Ovary (tissue), 9 donors: ENCODE measurements around the gene SSU72. TPM values are rescaled to one million over a fixed set of nuclear protein-coding genes. Genes with fewer than 3 reads are reported as not detected.
"Not testable (repeated sequence)": the region's sequence is repeated elsewhere in the genome, so short reads cannot be mapped to it uniquely, and the experiment has no call there.

ENCODE experiments used
- DNase-seq, 5 donors: peaks; one replicate each; pipeline ENCODE4 v3.0.0-alpha.2; 2019 to 2020
- H3K27ac ChIP-seq, 2 donors: fragments of 200-600 bp; one replicate each; pipeline versions ENCODE4 v1.5.1 to v1.8.0; 2019 to 2022
- H3K27me3 ChIP-seq: fragments of 200-600 bp; one replicate; pipeline ENCODE4 v1.8.0; 2022
- H3K36me3 ChIP-seq: fragments of 200-600 bp; sonication (generic); one replicate; pipeline ENCODE4 v1.5.1; 2019
- H3K4me1 ChIP-seq: one replicate; pipeline ENCODE4 v1.8.1; 2013; ENCODE audit warnings: mild to moderate bottlenecking, moderate library complexity; ENCODE audit not compliant: insufficient read depth
- H3K4me3 ChIP-seq: fragments of 200-600 bp; sonication (generic); one replicate; pipeline ENCODE4 v1.5.1; 2017
- H3K9me3 ChIP-seq, 2 donors: fragments of 200-600 bp in 1 of 2; sonication (generic) in 1 of 2; one replicate each; pipeline versions ENCODE4 v1.5.1 to v1.8.1; 2013 to 2019; ENCODE audit warnings: mild to moderate bottlenecking in 1 of 2, moderate library complexity in 1 of 2
- CTCF ChIP-seq, 3 donors: fragments of 450-650 bp in 2 of 3; fragments of 200-600 bp in 1 of 3; IDR thresholded peaks; one replicate each; pipeline versions ENCODE4 v1.5.1 to v1.8.0; 2016 to 2022; ENCODE audit warnings: antibody characterized with exemption in 3 of 3, mild to moderate bottlenecking in 1 of 3
- WGBS, 3 donors: extraction: QIAGEN DNeasy Blood & Tissue Kit in 1 of 3; methylation state at CpG; one replicate each; pipeline versions ENCODE4 v1.1.5 to v1.1.7; 2013 to 2017; 5-methylcytosine and 5-hydroxymethylcytosine counted together
- intact Hi-C, 4 donors: fragments of 100-400 bp; cut with DNase I; formaldehyde crosslinking; loops; one replicate each; pipeline versions ENCODE4 v1.11.0 to v1.15.1; 2022 to 2023
- polyA plus RNA-seq, 2 donors: library from polyadenylated mRNA; stranded (reverse); fragments of 200-250 nt in 1 of 2; fragments of 350-450 nt in 1 of 2; fragmentation: Illumina TruSeq in 1 of 2; extraction: RNeasy Lipid Tissue Mini Kit (QIAGEN cat#74804) in 1 of 2; gene quantifications; one replicate each; pipeline ENCODE4 v1.2.3, GENCODE V29; 2013 to 2014
- total RNA-seq, 7 donors: library from RNA; depleted of rRNA in 2 of 7; stranded (reverse); fragments of >200 nt in 2 of 7; fragmentation: NEBNext Ultra II Directional in 3 of 7; extraction: Animal tissue kit (Norgen Biotek cat#: 25700) in 3 of 7; gene quantifications; one replicate each; pipeline versions ENCODE4 v1.1.0 to v1.2.4, GENCODE V29; 2016 to 2023
- donor health status: DM: no; HTN: no; CAD: no; lungs with moderate emphysema.
- donor health status: DM: no; HTN: no; CAD: no.
- donor health status: Bipolar disorder and iron deficiency.
- donor health status: DM: yes; HTN: yes; CAD: no.
- donor health status: DM: no; HTN: no; CAD: no.
- donor health status: DM: yes; HTN: yes; CAD: no.

SSU72 gene
- total and polyA plus RNA-seq, 9 donors: 72.3 to 119 (median 110) TPM

DNA sequence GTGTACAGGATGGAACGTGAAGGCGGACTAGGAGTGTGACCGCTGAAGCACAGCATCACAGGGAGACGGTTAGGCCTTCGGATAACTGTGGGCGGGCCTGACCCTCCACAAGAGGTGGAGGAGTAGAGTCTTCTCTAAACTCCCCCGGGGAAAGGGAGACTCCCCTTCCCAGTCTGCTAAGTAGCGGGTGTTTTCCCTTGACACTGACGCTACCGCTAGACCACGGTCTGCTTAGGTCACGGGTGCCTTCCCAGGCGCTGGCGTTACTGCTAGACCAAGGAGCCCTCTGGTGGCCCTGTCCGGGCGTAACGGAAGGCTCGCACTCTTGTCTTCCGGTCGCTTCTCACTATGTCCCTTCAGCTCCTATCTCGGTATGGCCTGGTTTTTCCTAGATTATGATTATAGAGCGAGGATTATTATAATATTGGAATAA lies 69.3 kb downstream of the SSU72 start:
- peak; percentile 30 to 58 (median 44) for TF ChIP-seq CTCF (IDR thresholded peaks at IDR 0.05)
- not testable (repeated sequence) for H3K9me3 ChIP-seq, H3K4me1 ChIP-seq, H3K36me3 ChIP-seq, H3K4me3 ChIP-seq, H3K27me3 ChIP-seq
- intact Hi-C loops: loop anchor here in 2 of 4 donors (10.0 kb wide), 2 partner anchors 131 to 191 kb away; partner anchors contain the start of gene AURKAIP1 (in 1 of the 2)
- H3K27ac ChIP-seq: peak overlapping the region in 1 of 2 donors; percentile 63
- 2 to 3% (median 2%) methylated on average over 16 to 17 of the region's 22 CpGs for WGBS, 3 donors
- DNase-seq: peak; percentile 48 to 65 (median 56)

- peak; percentile 64 to 82 (median 74) for DNase-seq
- TF ChIP-seq CTCF (IDR thresholded peaks at IDR 0.05): peak; percentile 14 to 71 (median 68)
- intact Hi-C loops: loop anchor here in 2 of 4 donors (10.0 kb wide), 2 partner anchors 130 to 190 kb away; partner anchors contain the start of gene AURKAIP1 (in 1 of the 2)
- H3K27ac ChIP-seq: peak overlapping the region in 1 of 2 donors; percentile 63
- not testable (repeated sequence) for H3K9me3 ChIP-seq, H3K4me1 ChIP-seq, H3K27me3 ChIP-seq, H3K36me3 ChIP-seq, H3K4me3 ChIP-seq
- WGBS, 3 donors: 27 to 32% (median 32%) methylated on average over 16 of the region's 16 CpGs
Observed at GRCh38 chr1:1504777-1505365, 69.8 kb downstream of the SSU72 start.

DNA sequence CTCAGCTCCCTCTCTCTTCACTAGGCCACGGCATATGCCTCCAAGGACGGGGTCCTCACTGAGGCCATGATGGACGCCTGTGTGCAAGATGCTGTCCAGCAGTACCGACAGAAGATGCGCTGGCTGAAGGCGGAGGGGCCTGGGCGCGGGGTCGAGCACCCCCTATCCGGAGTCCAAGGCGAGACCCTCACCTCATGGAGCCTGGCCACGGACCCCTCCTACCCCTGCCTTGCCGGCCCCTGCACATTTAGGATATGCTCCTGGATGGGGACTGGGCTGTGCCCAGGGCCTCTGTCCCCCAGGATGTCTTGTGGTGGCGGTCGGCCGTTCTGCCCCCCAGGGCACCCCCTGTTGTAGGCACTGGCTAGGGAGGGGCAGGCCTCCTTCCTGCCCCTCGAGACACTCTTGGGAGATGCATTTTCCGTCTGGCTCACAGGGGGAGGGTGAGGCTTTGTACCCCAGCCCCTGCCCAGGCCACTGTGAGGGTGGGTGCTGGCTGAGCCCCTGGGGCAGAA lies 79.1 kb downstream of the SSU72 start:
- intact Hi-C loops, H3K36me3 ChIP-seq, DNase-seq, H3K4me1 ChIP-seq, H3K27me3 ChIP-seq, H3K27ac ChIP-seq, H3K9me3 ChIP-seq, H3K4me3 ChIP-seq: not testable (repeated sequence)
- WGBS, 3 donors: 85 to 86% (median 85%) methylated on average over 18 of the region's 18 CpGs

GRCh38 chr1:1494311-1494710 lies 80.4 kb downstream of the SSU72 start:
- DNase-seq, H3K9me3 ChIP-seq, H3K27ac ChIP-seq, H3K27me3 ChIP-seq, H3K4me3 ChIP-seq, H3K36me3 ChIP-seq, H3K4me1 ChIP-seq, intact Hi-C loops: not testable (repeated sequence)
- WGBS, 3 donors: 94 to 97% (median 95%) methylated on average over 18 to 22 of the region's 22 CpGs

Other genes with a start within 250 kb of the SSU72 start
- under 1 TPM in 6 of 7 donors, not detected in 1; 0.07 to 0.40 (median 0.23) TPM for gene TAS1R3, start 243.6 kb downstream of the SSU72 start, total RNA-seq
- gene TAS1R3, start 243.6 kb downstream of the SSU72 start, polyA plus RNA-seq: under 1 TPM in 1 of 2 donors, not detected in 1; 0.24 TPM
- 10 to 100 TPM; 38.0 to 85.2 (median 64.9) TPM for gene DVL1, start 225.4 kb downstream of the SSU72 start, total RNA-seq
- 10 to 100 TPM in 1 of 2 donors, 1 to 10 TPM in 1; 2.1 to 51.2 TPM for gene DVL1, start 225.4 kb downstream of the SSU72 start, polyA plus RNA-seq
- 100 to 1,000 TPM in 5 of 7 donors, 10 to 100 TPM in 2; 63.8 to 206 (median 131) TPM for gene MXRA8, start 216.3 kb downstream of the SSU72 start, total RNA-seq
- 100 to 1,000 TPM in 1 of 2 donors, 10 to 100 TPM in 1; 40.3 to 193 TPM for gene MXRA8, start 216.3 kb downstream of the SSU72 start, polyA plus RNA-seq
- gene AURKAIP1, start 199.7 kb downstream of the SSU72 start, total RNA-seq: 10 to 100 TPM; 63.7 to 94.0 (median 73.2) TPM
- gene AURKAIP1, start 199.7 kb downstream of the SSU72 start, polyA plus RNA-seq: 10 to 100 TPM in 1 of 2 donors, 1 to 10 TPM in 1; 6.0 to 81.3 TPM
- gene CCNL2, start 175.5 kb downstream of the SSU72 start, total RNA-seq: 100 to 1,000 TPM; 159 to 245 (median 196) TPM
- gene CCNL2, start 175.5 kb downstream of the SSU72 start, polyA plus RNA-seq: 100 to 1,000 TPM in 1 of 2 donors, 10 to 100 TPM in 1; 71.1 to 217 TPM
- gene MRPL20, start 167.6 kb downstream of the SSU72 start, total RNA-seq: 100 to 1,000 TPM in 1 of 7 donors, 10 to 100 TPM in 6; 79.9 to 130 (median 93.1) TPM
- gene MRPL20, start 167.6 kb downstream of the SSU72 start, polyA plus RNA-seq: 100 to 1,000 TPM; 113 to 120 TPM
- gene ANKRD65, start 153.6 kb downstream of the SSU72 start, total RNA-seq: 10 to 100 TPM in 5 of 7 donors, 1 to 10 TPM in 2; 4.5 to 48.8 (median 16.4) TPM
- gene ANKRD65, start 153.6 kb downstream of the SSU72 start, polyA plus RNA-seq: 10 to 100 TPM in 1 of 2 donors, 1 to 10 TPM in 1; 5.0 to 13.3 TPM
- gene VWA1, start 139.2 kb downstream of the SSU72 start, total RNA-seq: 10 to 100 TPM; 11.1 to 73.5 (median 44.9) TPM
- gene VWA1, start 139.2 kb downstream of the SSU72 start, polyA plus RNA-seq: 10 to 100 TPM in 1 of 2 donors, under 1 TPM in 1; 0.20 to 14.2 TPM
- 1 to 10 TPM in 6 of 7 donors, under 1 TPM in 1; 0.53 to 5.3 (median 3.6) TPM for gene ATAD3C, start 125.2 kb downstream of the SSU72 start, total RNA-seq
- gene ATAD3C, start 125.2 kb downstream of the SSU72 start, polyA plus RNA-seq: 1 to 10 TPM in 1 of 2 donors, under 1 TPM in 1; 0.83 to 4.3 TPM
- gene ATAD3B, start 103.1 kb downstream of the SSU72 start, total RNA-seq: 10 to 100 TPM; 13.1 to 26.5 (median 19.6) TPM
- gene ATAD3B, start 103.1 kb downstream of the SSU72 start, polyA plus RNA-seq: 10 to 100 TPM in 1 of 2 donors, 1 to 10 TPM in 1; 1.0 to 15.0 TPM
- 10 to 100 TPM in 6 of 7 donors, 1 to 10 TPM in 1; 7.6 to 23.9 (median 17.8) TPM for gene ATAD3A, start 62.7 kb downstream of the SSU72 start, total RNA-seq
- gene ATAD3A, start 62.7 kb downstream of the SSU72 start, polyA plus RNA-seq: 10 to 100 TPM in 1 of 2 donors, 1 to 10 TPM in 1; 2.8 to 11.0 TPM
- 10 to 100 TPM in 3 of 7 donors, 1 to 10 TPM in 4; 6.2 to 20.8 (median 9.9) TPM for gene TMEM240, start 34.2 kb downstream of the SSU72 start, total RNA-seq
- 10 to 100 TPM in 1 of 2 donors, not detected in 1; 30.3 TPM for gene TMEM240, start 34.2 kb downstream of the SSU72 start, polyA plus RNA-seq
- 1 to 10 TPM in 5 of 7 donors, under 1 TPM in 2; 0.33 to 3.2 (median 2.0) TPM for gene FNDC10, start 25.3 kb upstream of the SSU72 start, total RNA-seq
- gene FNDC10, start 25.3 kb upstream of the SSU72 start, polyA plus RNA-seq: 1 to 10 TPM in 1 of 2 donors, not detected in 1; 1.5 TPM
- gene MIB2, start 40.6 kb upstream of the SSU72 start, total RNA-seq: 100 to 1,000 TPM in 2 of 7 donors, 10 to 100 TPM in 5; 68.8 to 110 (median 81.6) TPM
- gene MIB2, start 40.6 kb upstream of the SSU72 start, polyA plus RNA-seq: 10 to 100 TPM in 1 of 2 donors, 1 to 10 TPM in 1; 1.8 to 71.1 TPM
- gene MMP23B, start 57.3 kb upstream of the SSU72 start, total RNA-seq: 100 to 1,000 TPM in 3 of 7 donors, 10 to 100 TPM in 4; 25.4 to 128 (median 84.8) TPM
- gene MMP23B, start 57.3 kb upstream of the SSU72 start, polyA plus RNA-seq: 10 to 100 TPM in 1 of 2 donors, under 1 TPM in 1; 0.88 to 32.9 TPM
- 10 to 100 TPM; 12.8 to 28.0 (median 21.3) TPM for gene CDK11B, start 84.1 kb upstream of the SSU72 start, total RNA-seq
- 10 to 100 TPM; 30.1 to 34.5 TPM for gene CDK11B, start 84.1 kb upstream of the SSU72 start, polyA plus RNA-seq
- gene SLC35E2B, start 117.9 kb upstream of the SSU72 start, total RNA-seq: 10 to 100 TPM; 30.0 to 59.2 (median 45.0) TPM
- 10 to 100 TPM; 24.7 to 38.2 TPM for gene SLC35E2B, start 117.9 kb upstream of the SSU72 start, polyA plus RNA-seq
- 10 to 100 TPM; 20.9 to 51.3 (median 31.1) TPM for gene CDK11A, start 149.5 kb upstream of the SSU72 start, total RNA-seq
- gene CDK11A, start 149.5 kb upstream of the SSU72 start, polyA plus RNA-seq: 10 to 100 TPM; 16.7 to 21.6 TPM
- gene NADK, start 203.6 kb upstream of the SSU72 start, total RNA-seq: 10 to 100 TPM; 45.1 to 76.0 (median 62.7) TPM
- gene NADK, start 203.6 kb upstream of the SSU72 start, polyA plus RNA-seq: 10 to 100 TPM; 21.8 to 57.0 TPM